HG03521 (cell line): ENCODE data around the gene DGKG.

Source experiments
- ATAC-seq: cut with Tn5 transposase; IDR thresholded peaks from one replicate; pipeline ENCODE4 v1.9.1; 2021; ENCODE audit warnings: mild to moderate bottlenecking, moderate library complexity; ENCODE audit not compliant: unreplicated experiment

Gene DGKG

DNA sequence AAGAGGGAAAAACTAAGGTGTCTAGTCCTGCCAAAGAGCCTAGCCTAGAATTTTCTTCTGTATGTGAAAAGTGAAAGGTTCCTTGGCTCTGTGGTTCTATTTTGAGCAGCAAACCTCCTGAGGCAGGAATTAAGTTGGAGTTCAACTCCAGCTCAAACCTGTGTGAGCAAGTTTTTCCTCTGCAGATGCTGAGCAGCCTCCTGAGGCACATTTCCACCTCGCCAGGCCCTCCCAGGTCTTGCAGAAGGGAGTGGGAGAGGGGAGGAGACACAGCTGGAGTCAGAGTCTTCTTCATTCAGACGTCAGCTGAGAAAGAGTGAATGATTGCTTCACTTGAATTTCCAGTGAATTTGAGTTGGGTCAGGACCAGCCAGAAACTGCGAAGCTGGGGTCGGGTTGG is 183.6 kb downstream of the DGKG start:
- no peak for ATAC-seq

- no peak for ATAC-seq
Observed at GRCh38 chr3:186176373-186176990, 185.6 kb downstream of the DGKG start.

- ATAC-seq, result no peak
Observed at GRCh38 chr3:186173224-186173815, 188.7 kb downstream of the DGKG start.

GRCh38 chr3:186172353-186172752 is 189.7 kb downstream of the DGKG start:
- ATAC-seq, result no peak

- ATAC-seq, result no peak
Observed at GRCh38 chr3:186171521-186171920, 190.5 kb downstream of the DGKG start.

- no peak for ATAC-seq
Observed at GRCh38 chr3:186170516-186170915, 191.5 kb downstream of the DGKG start.

GRCh38 chr3:186169379-186169778 is 192.7 kb downstream of the DGKG start:
- no peak for ATAC-seq

DNA sequence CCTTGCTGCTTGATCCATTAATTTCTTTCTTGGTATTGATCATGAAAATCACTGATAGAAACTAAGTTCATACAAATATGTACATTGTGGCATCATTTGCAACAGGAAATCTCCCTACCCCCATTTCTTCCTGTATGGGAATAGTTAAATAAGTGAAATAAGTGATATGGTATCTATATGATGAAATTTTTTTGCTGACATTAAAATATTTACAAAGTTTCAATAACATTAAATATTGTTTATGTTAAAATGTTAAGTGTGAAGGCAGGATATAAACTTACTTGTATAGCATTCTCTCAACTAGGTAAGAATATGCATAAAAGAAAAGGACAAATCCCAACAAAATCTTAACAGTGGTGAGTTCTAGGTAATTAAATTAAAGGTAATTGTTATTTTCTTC is 193.1 kb downstream of the DGKG start:
- no peak for ATAC-seq

DNA sequence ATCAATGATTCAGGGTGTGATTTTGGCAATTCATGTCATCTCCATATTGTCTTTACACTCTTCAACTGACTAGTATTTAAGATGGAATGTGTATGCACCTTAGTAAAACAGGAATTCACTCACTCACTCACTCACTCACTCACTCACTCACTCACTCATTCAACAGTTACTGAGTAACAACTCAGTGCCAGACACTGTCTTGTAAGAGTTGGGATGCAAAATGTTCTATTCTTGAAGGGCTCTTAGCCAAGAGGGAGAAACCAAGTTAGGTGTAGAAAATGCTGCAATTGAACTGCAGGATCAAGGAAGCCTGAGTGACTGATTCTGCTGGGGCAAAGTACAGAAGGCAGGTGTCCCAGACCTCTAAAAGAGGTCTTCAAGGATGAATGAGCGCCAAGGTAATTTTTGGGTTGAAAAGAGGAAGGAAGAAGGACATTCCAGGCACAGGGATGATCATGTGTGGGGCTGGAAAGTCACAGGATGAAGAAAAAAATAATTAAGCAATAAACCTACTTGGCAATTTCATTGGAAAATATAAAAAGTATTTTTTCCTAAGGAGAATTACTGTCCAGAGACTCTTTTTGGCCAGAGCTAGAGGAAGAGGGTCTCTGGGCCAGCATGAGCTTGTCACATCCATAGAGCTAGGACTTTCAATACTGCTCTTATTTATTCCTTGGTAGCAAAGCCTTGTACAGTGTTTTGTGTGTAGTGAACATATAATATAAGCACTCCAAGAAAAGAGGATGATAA is 194.2 kb downstream of the DGKG start:
- ATAC-seq, result no peak

DNA sequence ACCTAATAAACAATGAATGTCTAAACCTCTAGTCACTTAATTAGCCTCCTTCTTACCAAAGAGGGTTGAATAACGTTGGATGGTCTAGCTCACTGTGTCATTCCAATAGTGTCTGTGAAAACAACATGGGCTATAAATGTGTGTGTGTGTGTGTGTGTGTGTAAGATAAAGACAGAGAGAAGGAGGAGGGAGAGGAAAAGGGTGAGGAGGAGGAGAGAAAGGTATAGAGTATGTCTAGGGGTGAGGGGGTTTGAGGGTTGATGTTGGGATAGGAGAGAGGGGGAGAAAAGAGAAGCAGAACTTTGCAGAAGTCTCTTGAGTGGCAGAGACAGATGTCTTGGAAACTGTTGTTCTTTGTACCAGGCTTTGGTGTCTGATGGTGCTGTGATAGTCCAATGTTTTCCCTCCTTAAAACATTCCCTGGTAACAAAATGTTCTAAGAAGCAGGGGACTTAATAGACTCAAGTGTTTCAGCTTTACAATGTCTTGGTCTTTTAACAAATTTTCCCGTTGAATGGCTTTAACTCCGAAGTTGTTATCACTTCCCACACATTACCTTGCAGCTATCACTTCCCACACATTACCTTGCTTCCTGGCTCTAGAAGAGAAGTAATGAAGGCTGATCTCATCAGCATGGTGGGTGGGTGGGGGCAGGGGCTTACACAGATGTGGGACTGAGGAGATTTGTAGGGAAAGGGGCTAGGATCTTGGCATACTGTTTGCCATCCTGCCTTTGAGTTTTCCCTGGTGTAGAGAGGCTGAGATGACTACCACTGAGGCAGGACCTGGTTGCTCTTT is 195.3 kb downstream of the DGKG start:
- no peak for ATAC-seq

GRCh38 chr3:186166036-186166435 is 196.0 kb downstream of the DGKG start:
- no peak for ATAC-seq

GRCh38 chr3:186165331-186165730 is 196.7 kb downstream of the DGKG start:
- ATAC-seq, result no peak

DNA sequence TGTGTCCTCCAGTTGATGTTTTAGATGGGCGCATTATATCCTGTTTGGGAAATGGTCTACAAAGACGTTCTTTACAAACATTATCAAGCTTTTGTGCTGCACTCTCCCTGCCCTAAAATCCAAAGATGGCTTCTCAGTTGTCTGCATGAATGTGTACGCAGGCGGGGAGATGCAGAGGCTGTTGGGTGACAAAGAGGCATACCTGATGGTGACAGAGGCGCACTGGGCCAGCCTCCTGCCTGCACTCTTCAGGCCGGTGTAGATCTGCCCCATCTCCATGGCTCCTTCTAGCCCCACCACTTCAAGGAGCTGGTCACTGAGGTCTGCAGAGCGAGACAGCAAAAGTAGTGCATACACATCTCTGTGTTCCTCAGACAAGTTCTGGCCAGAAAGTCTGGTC is 197.3 kb downstream of the DGKG start:
- ATAC-seq, result no peak

DNA sequence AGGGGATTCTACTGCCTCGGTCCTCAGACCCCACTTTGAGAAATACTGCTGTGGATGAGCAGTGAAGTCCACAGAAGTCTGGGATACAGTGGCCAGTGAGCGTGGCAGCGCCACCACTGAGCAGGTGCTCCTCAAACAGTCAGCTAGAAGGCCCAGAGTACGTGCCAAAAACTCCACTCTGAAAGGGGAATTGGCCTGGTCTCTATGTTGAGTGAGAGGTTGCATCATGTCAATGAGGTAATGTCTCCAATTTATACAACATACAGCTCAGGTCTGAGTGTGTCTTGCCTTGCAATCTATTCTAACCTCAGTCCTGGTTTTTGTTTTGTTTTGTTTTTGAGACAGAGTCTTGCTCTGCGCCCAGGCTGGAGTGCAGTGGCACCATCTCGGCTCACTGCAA is 199.8 kb downstream of the DGKG start:
- no peak for ATAC-seq

DNA sequence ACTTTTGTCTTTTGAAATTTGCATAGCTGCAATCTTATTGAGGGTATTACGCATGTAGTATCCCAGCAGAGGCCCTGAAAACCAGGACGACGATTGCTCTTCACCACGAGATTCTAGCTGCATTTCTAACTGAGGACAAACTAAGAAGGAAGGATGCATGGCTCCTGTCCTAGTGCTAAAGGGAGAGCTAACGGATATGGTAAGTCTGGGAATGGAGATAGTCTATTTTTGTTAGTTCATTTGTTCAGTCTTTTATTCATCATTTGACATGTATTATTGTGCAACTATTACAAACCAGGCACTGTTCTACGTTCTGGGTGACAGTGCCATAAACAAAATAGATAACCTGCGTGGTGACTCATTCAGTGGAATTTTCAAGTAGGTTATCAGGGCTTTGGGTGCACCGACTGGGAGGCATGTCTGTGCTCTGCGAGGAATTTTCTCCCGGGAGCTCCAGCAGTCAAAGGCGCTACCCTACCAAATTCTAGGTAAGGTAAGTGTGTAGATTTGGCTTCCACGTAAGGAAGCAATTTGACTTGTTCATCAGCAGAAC is 201.3 kb downstream of the DGKG start:
- ATAC-seq, result no peak

DNA sequence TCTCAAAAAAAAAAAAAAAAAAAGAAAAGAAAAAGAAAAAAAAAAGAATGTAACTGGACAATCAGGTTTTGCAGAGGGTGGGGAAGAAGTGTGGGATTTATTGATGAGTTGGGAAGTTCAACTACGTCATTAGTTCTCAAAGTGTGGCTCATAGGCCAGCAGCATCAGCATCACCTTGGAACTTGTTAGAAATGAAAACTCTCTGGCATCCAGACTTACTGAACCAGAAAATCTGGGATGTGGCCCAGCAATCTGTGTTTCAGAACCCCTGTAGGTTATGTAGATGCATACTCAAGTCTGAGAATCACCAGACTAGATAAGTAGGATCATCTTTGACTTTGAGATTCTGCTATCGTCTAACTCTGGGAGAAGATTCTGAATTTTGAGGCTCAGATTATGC is 207.4 kb downstream of the DGKG start:
- ATAC-seq, result no peak

GRCh38 chr3:186152889-186153292 is 209.1 kb downstream of the DGKG start:
- peak; percentile 85 for ATAC-seq

DNA sequence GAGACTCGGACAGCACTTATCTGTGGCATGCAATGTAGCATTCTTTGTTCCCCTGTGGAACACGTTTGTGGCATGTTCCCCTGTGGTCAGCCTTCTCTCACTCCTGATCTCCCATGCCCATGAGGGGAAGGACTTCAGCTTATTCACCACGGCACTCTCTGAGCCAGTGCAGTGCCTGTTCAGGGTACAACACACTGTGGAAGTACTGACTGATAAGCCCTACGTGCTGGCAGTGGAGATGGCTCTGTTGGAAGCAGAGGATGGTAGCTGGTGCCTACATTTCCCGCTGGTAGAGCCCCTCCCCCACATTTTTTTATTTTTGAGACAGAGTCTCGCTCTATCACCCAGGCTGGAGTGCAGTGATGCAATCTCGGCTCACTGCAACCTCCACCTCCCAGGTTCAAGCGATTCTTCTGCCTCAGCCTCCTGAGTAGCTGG is 209.7 kb downstream of the DGKG start:
- ATAC-seq, result peak; percentile 4

- no peak for ATAC-seq
Observed at GRCh38 chr3:186151077-186151971, 210.7 kb downstream of the DGKG start.
